ENCODE results near the gene EPHB6.

The EPHB6 gene

DNA sequence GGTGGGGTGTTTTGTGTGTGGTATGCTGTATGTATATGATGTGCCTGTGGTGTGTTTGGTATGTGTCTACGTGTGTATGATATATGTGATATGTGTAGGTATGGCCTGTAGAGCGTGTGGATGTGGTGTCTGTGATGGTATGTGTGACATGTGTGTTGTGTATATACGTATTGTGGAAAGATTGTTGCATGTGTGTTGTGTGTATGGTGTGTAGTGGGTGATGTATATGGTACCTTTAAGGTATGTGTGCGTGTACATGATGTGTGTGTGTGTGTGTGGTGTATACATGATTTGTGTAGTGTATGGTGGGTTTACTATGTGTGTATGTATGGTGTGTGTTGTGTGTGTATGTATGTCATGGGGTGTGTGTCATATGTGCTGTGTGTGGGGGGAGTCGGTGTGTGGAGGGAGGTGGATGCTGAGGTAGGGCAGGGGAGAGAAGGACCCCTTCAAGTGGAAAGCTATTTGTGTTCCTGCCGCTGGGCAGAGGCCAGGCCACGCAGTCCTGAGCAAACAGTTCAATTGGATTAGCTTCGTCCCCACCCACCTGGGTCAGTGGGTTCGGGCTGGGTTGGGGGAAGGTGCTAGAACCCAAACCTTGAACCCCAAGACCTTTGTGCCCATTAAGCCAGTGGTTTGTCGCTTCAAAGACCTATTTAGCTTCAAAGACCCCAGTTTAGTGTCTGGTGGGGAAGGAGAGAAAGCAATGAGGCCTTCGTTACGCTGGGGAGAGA, 32.6 kb downstream of the EPHB6 start:
- no peak for TF ChIP-seq CTCF (IDR thresholded peaks at IDR 0.05; ENCODE audit: low read length, missing control alignments)
- no peak overlapping the region for H3K4me3 ChIP-seq (replicated peaks; ENCODE audit: low read depth, low read length)
- DNase-seq (ENCODE audit: low read depth), result no peak

DNA sequence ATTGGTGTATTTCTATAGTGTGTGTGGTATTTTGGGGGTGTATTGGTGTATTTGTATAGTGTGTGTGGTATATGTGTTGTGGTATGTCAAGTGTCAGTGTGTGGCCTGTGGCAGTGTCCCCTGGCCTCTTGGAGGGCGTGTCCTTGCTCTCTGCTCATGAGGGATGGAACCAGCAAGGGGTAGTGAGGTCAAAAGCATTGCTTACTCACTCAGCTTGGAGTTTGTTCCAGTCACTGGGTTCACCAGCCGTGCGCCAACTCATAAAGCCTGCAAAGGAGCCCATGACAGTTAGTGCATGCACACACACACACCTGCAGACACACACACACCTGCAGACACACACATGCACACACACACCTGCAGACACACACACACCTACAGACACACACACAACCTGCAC, 34.9 kb downstream of the EPHB6 start:
- DNase-seq (ENCODE audit: low read depth), result no peak
- TF ChIP-seq CTCF (IDR thresholded peaks at IDR 0.05; ENCODE audit: low read length, missing control alignments), result no peak
- H3K4me3 ChIP-seq (replicated peaks; ENCODE audit: low read depth, low read length), result no peak overlapping the region

GRCh38 chr7:142890874-142891485, 36.1 kb downstream of the EPHB6 start:
- TF ChIP-seq CTCF (IDR thresholded peaks at IDR 0.05; ENCODE audit: low read length, missing control alignments), result no peak
- DNase-seq (ENCODE audit: low read depth), result no peak
- H3K4me3 ChIP-seq (replicated peaks; ENCODE audit: low read depth, low read length), result no peak overlapping the region

DNA sequence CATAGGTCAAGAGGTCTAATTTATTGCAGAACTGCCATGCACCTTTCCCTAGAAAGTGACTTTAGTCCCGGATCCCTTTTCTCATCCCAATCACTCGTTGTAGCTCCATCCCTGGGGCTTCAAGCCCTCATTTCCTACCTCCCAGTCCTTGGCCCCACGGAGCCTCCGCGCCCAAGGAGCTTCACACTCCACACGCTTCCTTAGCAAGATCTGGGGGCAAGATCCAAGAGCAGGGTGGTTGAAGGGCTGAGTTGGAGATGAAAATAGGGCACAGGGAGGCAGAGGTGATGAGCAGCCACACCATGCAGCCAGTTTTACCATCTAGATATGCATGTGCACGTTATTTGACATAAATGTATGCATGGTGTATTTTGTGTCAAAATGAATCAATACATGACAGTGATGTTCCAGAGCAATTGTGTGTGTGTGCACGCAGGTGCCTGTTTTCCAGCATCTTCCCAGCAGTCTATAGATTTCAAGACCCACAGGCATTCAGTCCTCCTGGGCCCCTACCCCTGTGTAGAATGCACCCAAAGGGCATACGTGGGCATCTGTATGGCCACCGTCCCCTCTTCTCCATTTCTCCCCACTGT, 36.7 kb downstream of the EPHB6 start:
- H3K4me3 ChIP-seq (replicated peaks; ENCODE audit: low read depth, low read length), result no peak overlapping the region
- no peak for DNase-seq (ENCODE audit: low read depth)
- TF ChIP-seq CTCF (IDR thresholded peaks at IDR 0.05; ENCODE audit: low read length, missing control alignments), result no peak

DNA sequence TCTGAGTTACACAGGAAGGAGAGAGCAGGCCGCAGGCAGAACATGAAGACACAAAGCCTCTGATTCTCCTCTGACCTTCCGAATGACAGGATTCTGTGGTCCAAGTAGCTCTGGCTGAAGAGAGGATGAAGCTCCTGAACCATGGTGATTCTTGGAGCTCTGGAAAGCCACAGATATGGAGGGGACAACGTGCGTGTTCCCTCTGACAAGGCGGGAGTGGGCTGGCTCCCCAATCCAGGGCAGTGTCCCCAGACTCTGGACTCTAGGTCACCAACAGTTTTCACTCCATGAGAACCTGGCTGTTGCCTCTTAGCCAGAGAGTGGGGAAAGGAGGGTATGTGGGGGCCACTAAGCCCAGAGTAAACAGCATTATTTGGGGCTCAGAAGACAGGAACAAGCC, 38.1 kb downstream of the EPHB6 start:
- TF ChIP-seq CTCF (IDR thresholded peaks at IDR 0.05; ENCODE audit: low read length, missing control alignments), result no peak
- no peak for DNase-seq (ENCODE audit: low read depth)
- no peak overlapping the region for H3K4me3 ChIP-seq (replicated peaks; ENCODE audit: low read depth, low read length)

GRCh38 chr7:142894112-142894984, 39.5 kb downstream of the EPHB6 start:
- no peak for TF ChIP-seq CTCF (IDR thresholded peaks at IDR 0.05; ENCODE audit: low read length, missing control alignments)

More at GRCh38 chr7:142894112-142894984, 39.5 kb downstream of the EPHB6 start:
- H3K4me3 ChIP-seq (replicated peaks; ENCODE audit: low read depth, low read length), result no peak overlapping the region
- no peak for DNase-seq (ENCODE audit: low read depth)
